Neutrophil (primary cell): Measurements from ENCODE around the gene HTRA1.

ENCODE experiments used
- H3K27ac ChIP-seq: fragments of 200-600 bp; sonication (generic); 2 replicates; pipeline ENCODE4 v1.5.1; 2016; ENCODE audit warnings: mild to moderate bottlenecking, moderate library complexity
- H3K27me3 ChIP-seq: fragments of 200-600 bp; sonication (generic); 2 replicates; pipeline ENCODE4 v1.6.0; 2016; ENCODE audit warnings: mild to moderate bottlenecking
- H3K36me3 ChIP-seq: fragments of 200-600 bp; sonication (generic); 2 replicates; pipeline ENCODE4 v1.5.1; 2017
- H3K4me1 ChIP-seq, 2 experiments: fragments of 200-600 bp in 1 of 2; sonication (generic) in 1 of 2; 1 replicate in 1 of 2; 2 replicates in 1 of 2; pipeline versions ENCODE4 v1.5.1 to v1.6.1; 2013 to 2016; ENCODE audit warnings: low read depth in 1 of 2, low read length in 1 of 2, mild to moderate bottlenecking in 1 of 2, moderate library complexity in 1 of 2; ENCODE audit not compliant: control insufficient read depth in 1 of 2, insufficient read depth in 1 of 2
- H3K4me3 ChIP-seq, 2 experiments: fragments of 200-600 bp in 1 of 2; sonication (generic) in 1 of 2; 1 replicate in 1 of 2; 2 replicates in 1 of 2; pipeline ENCODE4 v1.5.1; 2013 to 2016; ENCODE audit warnings: low read depth in 1 of 2, low read length in 1 of 2, mild to moderate bottlenecking in 1 of 2, moderate library complexity in 1 of 2
- H3K9me3 ChIP-seq: fragments of 200-600 bp; sonication (generic); 2 replicates; pipeline ENCODE4 v1.5.1; 2016
- CTCF ChIP-seq: fragments of 200-600 bp; sonication (generic); IDR thresholded peaks from 2 replicates; pipeline ENCODE4 v1.5.1; 2016; ENCODE audit warnings: antibody characterized with exemption

The HTRA1 gene

GRCh38 chr10:122497241-122497640, 35.9 kb downstream of the HTRA1 start:
- Histone ChIP-seq H3K9me3 (no peaks in the 10 kb centered on the region), H3K27ac (no peak overlapping the region), H3K36me3 (no peaks in the 10 kb centered on the region), H3K4me3 (no peak overlapping the region), H3K27me3 (peaks cover 15% of the 10 kb centered on the region), H3K4me1 (peaks cover 0 to 7% of the 10 kb centered on the region in 2 experiments)
- TF ChIP-seq CTCF = no peak

GRCh38 chr10:122498521-122498920, 37.2 kb downstream of the HTRA1 start:
- H3K27ac ChIP-seq = no peak overlapping the region
- H3K4me1 ChIP-seq = peaks cover 0 to 7% of the 10 kb centered on the region in 2 experiments
- no peak for TF ChIP-seq CTCF
- no peaks in the 10 kb centered on the region for H3K36me3 ChIP-seq
- H3K4me3 ChIP-seq = no peak overlapping the region
- peaks cover 3% of the 10 kb centered on the region for H3K27me3 ChIP-seq
- no peaks in the 10 kb centered on the region for H3K9me3 ChIP-seq

- no peak overlapping the region for H3K4me3 ChIP-seq
- peaks cover 0 to 7% of the 10 kb centered on the region in 2 experiments for H3K4me1 ChIP-seq
- H3K27me3 ChIP-seq = no peaks in the 10 kb centered on the region
- H3K36me3 ChIP-seq = no peaks in the 10 kb centered on the region
- H3K9me3 ChIP-seq = no peaks in the 10 kb centered on the region
- no peak overlapping the region for H3K27ac ChIP-seq
- TF ChIP-seq CTCF = no peak
Measured at GRCh38 chr10:122499012-122499411, 37.7 kb downstream of the HTRA1 start.

- Histone ChIP-seq H3K27me3 (no peaks in the 10 kb centered on the region), H3K27ac (no peak overlapping the region), H3K4me3 (no peak overlapping the region), H3K4me1 (peaks cover 0 to 7% of the 10 kb centered on the region in 2 experiments), H3K36me3 (no peaks in the 10 kb centered on the region), H3K9me3 (no peaks in the 10 kb centered on the region)
- TF ChIP-seq CTCF = no peak
Measured at GRCh38 chr10:122499491-122499941, 38.2 kb downstream of the HTRA1 start.

- peaks cover 0 to 7% of the 10 kb centered on the region in 2 experiments for H3K4me1 ChIP-seq
- no peak overlapping the region for H3K27ac ChIP-seq
- H3K9me3 ChIP-seq = no peaks in the 10 kb centered on the region
- H3K4me3 ChIP-seq = no peak overlapping the region
- TF ChIP-seq CTCF = no peak
- no peaks in the 10 kb centered on the region for H3K36me3 ChIP-seq
- H3K27me3 ChIP-seq = no peaks in the 10 kb centered on the region
Measured at GRCh38 chr10:122500194-122500593, 38.8 kb downstream of the HTRA1 start.

GRCh38 chr10:122500726-122501125, 39.4 kb downstream of the HTRA1 start:
- Histone ChIP-seq H3K4me3 (no peak overlapping the region), H3K9me3 (no peaks in the 10 kb centered on the region), H3K36me3 (no peaks in the 10 kb centered on the region), H3K4me1 (peaks cover 0 to 7% of the 10 kb centered on the region in 2 experiments), H3K27ac (no peak overlapping the region), H3K27me3 (no peaks in the 10 kb centered on the region)
- no peak for TF ChIP-seq CTCF
